ENCODE measurements around the gene TENM3. TPM values are rescaled to one million over a fixed set of nuclear protein-coding genes. Genes with fewer than 3 reads are reported as not detected.

The TENM3 gene
- total and polyA plus RNA-seq, 2 of the 8 experiments (the other 6 are each of a cell fraction or from before 2014, with no cell fraction given): 36.9 to 69.3 TPM

- Histone ChIP-seq H2BK5ac (ENCODE audit: low read depth, low read length) (no peak overlapping the region), H3K79me1 (ENCODE audit: low read depth, low read length) (no peaks in the 10 kb centered on the region), H4K91ac (replicated peaks; ENCODE audit: insufficient read length, low read length) (no peak overlapping the region), H2BK120ac (replicated peaks; ENCODE audit: low read depth, low read length) (no peak overlapping the region), H3K23ac (ENCODE audit: insufficient read length) (no peak overlapping the region), H3K36me3 (ENCODE audit: control insufficient read depth in 2 of 4, insufficient read depth in 4 of 4, low read length in 3 of 4) (no peaks in the 10 kb centered on the region), H2BK12ac (ENCODE audit: low read depth, low read length) (no peak overlapping the region), H4K8ac (ENCODE audit: extremely low read depth, insufficient read depth, low read length) (no peak overlapping the region), H4K5ac (ENCODE audit: insufficient read length, low read depth, low read length) (no peak overlapping the region), H2AK5ac (ENCODE audit: low read depth, low read length) (no peak overlapping the region), H3K9me3 (ENCODE audit: insufficient read depth in 2 of 2, low read depth in 1 of 2, low read length in 1 of 2) (no peaks in the 10 kb centered on the region), H3K23me2 (ENCODE audit: low read depth, low read length) (no peaks in the 10 kb centered on the region; the same call in 1 of the 2 replicates), H2AFZ (ENCODE audit: low read length) (no peak overlapping the region), H3K4ac (replicated peaks; ENCODE audit: insufficient read length, low read depth, low read length) (no peak overlapping the region), H3K27me3 (replicated peaks in 1 of 4; ENCODE audit: control insufficient read depth in 3 of 4, extremely low read depth in 1 of 4, insufficient read depth in 3 of 4, low read length in 3 of 4) (no peaks in the 10 kb centered on the region), H3K27ac (ENCODE audit: low read depth, low read length) (no peak overlapping the region), H3K18ac (ENCODE audit: extremely low read depth, low read length) (no peak overlapping the region), H2BK15ac (ENCODE audit: low read length) (no peak overlapping the region), H2BK20ac (ENCODE audit: low read length) (no peak overlapping the region), H3K4me1 (replicated peaks in 1 of 4; ENCODE audit: control insufficient read depth in 3 of 4, insufficient read depth in 4 of 4, low read length in 3 of 4) (peaks cover 0 to 9% (median 3%) of the 10 kb centered on the region in 4 experiments; a peak in 3 of 7 replicates), H3K56ac (replicated peaks; ENCODE audit: insufficient read length, low read depth, low read length) (no peak overlapping the region), H3K4me2 (ENCODE audit: insufficient read depth in 1 of 2, low read depth in 2 of 2, low read length in 2 of 2) (no peak overlapping the region), H3K4me3 (ENCODE audit: extremely low read depth in 1 of 4, insufficient read depth in 2 of 4, low read depth in 3 of 4, low read length in 4 of 4) (no peak overlapping the region), H4K20me1 (replicated peaks in 1 of 2; ENCODE audit: control insufficient read depth in 1 of 2, insufficient read depth in 2 of 2, low read length in 2 of 2) (peaks cover 0 to 4% of the 10 kb centered on the region in 2 experiments), H3K79me2 (ENCODE audit: control insufficient read depth in 1 of 2, insufficient read depth in 2 of 2, low read length in 2 of 2) (peaks cover 0 to 72% of the 10 kb centered on the region in 2 experiments; a peak in 2 of 4 replicates), H3K9ac (replicated peaks in 1 of 4; ENCODE audit: extremely low read depth in 1 of 4, low read depth in 3 of 4, low read length in 3 of 4) (no peak overlapping the region), H3K14ac (ENCODE audit: insufficient read length) (no peak overlapping the region)
- POLR2A ChIA-PET (ENCODE audit: partially characterized antibody): no interaction called here
- CTCF ChIA-PET (ENCODE audit: partially characterized antibody): no interaction called here
- WGBS, 2 experiments (ENCODE audit: extremely low coverage in 1 of 2, insufficient coverage in 1 of 2, insufficient read length in 1 of 2, insufficient replicate concordance in 2 of 2, low coverage in 1 of 2, low lambda C conversion rate in 2 of 2, missing lambda C conversion rate in 1 of 2): 91% methylated on average over 3 of the region's 3 CpGs; no CpG with 5 or more reads in 1 of the 2 experiments
- FAIRE-seq (no peak), DNase-seq (ENCODE audit: low read depth in 1 of 2, low spot score in 2 of 2) (no peak)
- no peak for TF ChIP-seq SRF (IDR thresholded peaks at IDR 0.05; ENCODE audit: low read depth, low read length)
- TF ChIP-seq RXRA (IDR thresholded peaks at IDR 0.05; ENCODE audit: insufficient read depth, low read depth, low read length): no peak
- no peak for TF ChIP-seq PHF8 (conservative IDR thresholded peaks at IDR 0.05; ENCODE audit: low read depth, low read length)
- TF ChIP-seq CBX8 (IDR thresholded peaks at IDR 0.05; ENCODE audit: borderline replicate concordance, low read depth, low read length): no peak
- no peak for TF ChIP-seq SAP30 (IDR thresholded peaks at IDR 0.05; ENCODE audit: insufficient read depth, insufficient replicate concordance, low read length)
- no peak for TF ChIP-seq RBBP5 (IDR thresholded peaks at IDR 0.05; ENCODE audit: borderline replicate concordance, low read depth, low read length)
- TF ChIP-seq CHD1 (IDR thresholded peaks at IDR 0.05; ENCODE audit: low read depth, low read length): no peak
- TF ChIP-seq MAX (IDR thresholded peaks at IDR 0.05): no peak
- no peak for TF ChIP-seq CEBPB (IDR thresholded peaks at IDR 0.05; ENCODE audit: low read depth, low read length)
- no peak for TF ChIP-seq SIN3A (conservative IDR thresholded peaks at IDR 0.05 in 1 of 2, IDR thresholded peaks at IDR 0.05 in 1 of 2; ENCODE audit: low read depth in 1 of 2, low read length in 2 of 2)
- TF ChIP-seq ASH2L (IDR thresholded peaks at IDR 0.05; ENCODE audit: low read length): no peak
- no peak for TF ChIP-seq E2F6 (IDR thresholded peaks at IDR 0.05)
- no peak for TF ChIP-seq TEAD4 (IDR thresholded peaks at IDR 0.05; ENCODE audit: low read depth, low read length)
- TF ChIP-seq SP1 (IDR thresholded peaks at IDR 0.05; ENCODE audit: low read depth, low read length): no peak
Observed at GRCh38 chr4:182492423-182492822, 249.2 kb downstream of the TENM3 start.
